ENCODE measurements around the gene FAM170B. TPM values are rescaled to one million over a fixed set of nuclear protein-coding genes. Genes with fewer than 3 reads are reported as not detected.

The FAM170B gene
- total RNA-seq, 1 donor from 2014 or later = not detected

DNA sequence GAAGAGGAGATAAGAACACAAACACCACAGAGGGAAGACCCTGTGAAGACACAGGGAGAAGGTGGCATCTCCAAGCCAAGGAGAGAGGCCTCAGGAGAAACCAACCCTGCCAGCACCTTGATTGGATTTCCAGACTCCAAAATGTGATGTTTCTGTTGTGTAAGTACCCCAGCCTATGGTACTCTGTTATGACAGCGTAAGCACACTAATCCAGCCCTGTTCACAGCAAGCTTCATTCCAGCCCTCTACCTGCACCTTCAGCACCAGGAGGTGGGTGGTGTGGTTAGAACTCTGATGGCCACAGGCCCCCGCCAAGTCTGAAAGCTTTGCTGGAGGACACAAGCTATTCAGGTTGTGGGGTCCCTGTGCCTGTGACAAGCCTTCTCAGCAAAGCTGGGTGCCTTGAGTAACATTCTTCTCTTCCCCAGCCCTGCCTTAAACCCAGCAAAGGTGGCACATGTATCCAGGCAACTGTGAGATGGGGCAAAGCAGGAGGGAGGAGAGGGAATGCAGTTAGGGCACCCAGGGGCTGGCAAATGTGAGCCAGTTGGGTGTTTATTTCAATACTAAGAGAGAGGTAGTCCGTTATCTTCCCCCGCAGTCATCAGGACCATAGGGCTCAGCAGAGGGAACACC is 23.0 kb downstream of the FAM170B start:
- Histone ChIP-seq H3K36me3 (ENCODE audit: control insufficient read depth, insufficient read depth, low read length) (no peaks in the 10 kb centered on the region), H3K27me3 (ENCODE audit: control insufficient read depth, insufficient read depth, low read length) (peaks cover 14% of the 10 kb centered on the region), H3K4me3 (ENCODE audit: low read depth, low read length) (no peak overlapping the region)
- TF ChIP-seq, protein P1, sequence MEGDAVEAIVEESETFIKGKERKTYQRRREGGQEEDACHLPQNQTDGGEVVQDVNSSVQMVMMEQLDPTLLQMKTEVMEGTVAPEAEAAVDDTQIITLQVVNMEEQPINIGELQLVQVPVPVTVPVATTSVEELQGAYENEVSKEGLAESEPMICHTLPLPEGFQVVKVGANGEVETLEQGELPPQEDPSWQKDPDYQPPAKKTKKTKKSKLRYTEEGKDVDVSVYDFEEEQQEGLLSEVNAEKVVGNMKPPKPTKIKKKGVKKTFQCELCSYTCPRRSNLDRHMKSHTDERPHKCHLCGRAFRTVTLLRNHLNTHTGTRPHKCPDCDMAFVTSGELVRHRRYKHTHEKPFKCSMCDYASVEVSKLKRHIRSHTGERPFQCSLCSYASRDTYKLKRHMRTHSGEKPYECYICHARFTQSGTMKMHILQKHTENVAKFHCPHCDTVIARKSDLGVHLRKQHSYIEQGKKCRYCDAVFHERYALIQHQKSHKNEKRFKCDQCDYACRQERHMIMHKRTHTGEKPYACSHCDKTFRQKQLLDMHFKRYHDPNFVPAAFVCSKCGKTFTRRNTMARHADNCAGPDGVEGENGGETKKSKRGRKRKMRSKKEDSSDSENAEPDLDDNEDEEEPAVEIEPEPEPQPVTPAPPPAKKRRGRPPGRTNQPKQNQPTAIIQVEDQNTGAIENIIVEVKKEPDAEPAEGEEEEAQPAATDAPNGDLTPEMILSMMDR (IDR thresholded peaks at IDR 0.05; ENCODE audit: insufficient read depth, low read length, poor library complexity, severe bottlenecking) = no peak
- DNase-seq (ENCODE audit: low read depth) = no peak

- peaks cover 9% of the 10 kb centered on the region for H3K27me3 ChIP-seq (ENCODE audit: control insufficient read depth, insufficient read depth, low read length)
- TF ChIP-seq, protein P1 (IDR thresholded peaks at IDR 0.05; ENCODE audit: insufficient read depth, low read length, poor library complexity, severe bottlenecking) = no peak
- no peak for DNase-seq (ENCODE audit: low read depth)
- no peaks in the 10 kb centered on the region for H3K36me3 ChIP-seq (ENCODE audit: control insufficient read depth, insufficient read depth, low read length)
- no peak overlapping the region for H3K4me3 ChIP-seq (ENCODE audit: low read depth, low read length)
Measured at GRCh38 chr10:49109669-49110340, 24.0 kb downstream of the FAM170B start.

GRCh38 chr10:49108656-49109055 is 25.2 kb downstream of the FAM170B start:
- no peak for DNase-seq (ENCODE audit: low read depth)
- peaks cover 5% of the 10 kb centered on the region for H3K27me3 ChIP-seq (ENCODE audit: control insufficient read depth, insufficient read depth, low read length)
- no peak overlapping the region for H3K4me3 ChIP-seq (ENCODE audit: low read depth, low read length)
- no peaks in the 10 kb centered on the region for H3K36me3 ChIP-seq (ENCODE audit: control insufficient read depth, insufficient read depth, low read length)
- TF ChIP-seq, protein P1 (IDR thresholded peaks at IDR 0.05; ENCODE audit: insufficient read depth, low read length, poor library complexity, severe bottlenecking) = no peak

DNA sequence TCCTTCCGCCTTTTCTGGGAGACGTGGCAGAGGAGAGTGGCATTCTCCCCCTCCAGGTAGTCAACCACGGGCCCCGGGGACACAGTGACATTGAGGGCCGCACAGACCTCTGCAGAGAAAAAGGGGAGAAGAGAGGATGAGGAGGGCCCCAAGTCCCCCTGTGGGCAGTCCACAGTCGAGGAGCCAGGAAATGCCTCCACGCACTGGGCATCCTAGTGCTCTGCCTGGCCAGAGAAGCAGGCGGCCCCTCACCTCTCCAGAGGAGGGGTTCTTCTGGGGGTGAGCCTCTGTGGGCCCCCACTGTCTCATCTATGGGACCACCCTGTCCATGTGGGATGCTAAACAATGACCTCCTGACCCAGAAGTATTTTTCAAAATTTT is 25.9 kb downstream of the FAM170B start:
- Histone ChIP-seq H3K4me3 (ENCODE audit: low read depth, low read length) (no peak overlapping the region), H3K27me3 (ENCODE audit: control insufficient read depth, insufficient read depth, low read length) (peaks cover 4% of the 10 kb centered on the region), H3K36me3 (ENCODE audit: control insufficient read depth, insufficient read depth, low read length) (no peaks in the 10 kb centered on the region)
- TF ChIP-seq, protein P1 (IDR thresholded peaks at IDR 0.05; ENCODE audit: insufficient read depth, low read length, poor library complexity, severe bottlenecking) = no peak
- no peak for DNase-seq (ENCODE audit: low read depth)

DNA sequence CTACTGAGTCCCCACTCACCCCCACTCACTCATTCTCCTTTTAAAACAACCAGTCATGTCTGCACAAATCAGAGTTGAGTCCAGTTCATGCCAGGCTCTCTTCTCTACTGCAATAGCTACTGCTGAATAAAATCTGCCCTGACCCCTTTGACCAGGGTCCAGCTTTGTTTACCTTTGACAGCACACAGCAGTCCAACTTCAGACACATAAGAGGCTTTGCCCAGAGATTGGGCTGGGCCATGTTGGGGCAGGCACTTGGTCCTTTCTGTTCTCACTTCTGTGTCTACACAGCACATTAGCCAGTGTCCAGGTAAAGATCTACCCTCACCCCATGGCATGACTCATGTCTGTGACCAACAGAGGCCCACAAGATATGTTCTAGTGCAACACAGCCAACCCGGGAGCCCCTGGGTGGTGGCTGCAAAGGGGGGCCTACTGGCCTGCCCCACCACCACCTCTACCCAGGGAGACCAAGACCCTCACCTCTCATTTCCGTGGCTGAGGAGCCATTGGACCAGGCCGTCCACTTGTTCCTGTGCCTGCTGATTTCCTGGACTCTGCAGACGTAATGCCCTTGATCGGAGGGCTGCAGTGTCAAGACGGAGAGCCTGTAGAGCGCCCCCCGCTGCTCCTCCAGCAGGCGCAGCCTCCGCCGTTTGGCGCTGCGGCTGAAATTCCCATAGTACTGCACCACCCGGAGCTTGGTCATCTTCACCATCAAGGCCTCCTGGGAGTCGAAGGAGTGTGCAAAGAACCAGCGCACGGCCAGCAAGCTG is 26.5 kb downstream of the FAM170B start:
- TF ChIP-seq, protein P1 (IDR thresholded peaks at IDR 0.05; ENCODE audit: insufficient read depth, low read length, poor library complexity, severe bottlenecking) = no peak
- H3K4me3 ChIP-seq (ENCODE audit: low read depth, low read length) = no peak overlapping the region
- peaks cover 4% of the 10 kb centered on the region for H3K27me3 ChIP-seq (ENCODE audit: control insufficient read depth, insufficient read depth, low read length)
- DNase-seq (ENCODE audit: low read depth) = no peak
- H3K36me3 ChIP-seq (ENCODE audit: control insufficient read depth, insufficient read depth, low read length) = no peaks in the 10 kb centered on the region
